Keratinocyte (primary cell): ENCODE measurements around the gene GSN. TPM values are rescaled to one million over a fixed set of nuclear protein-coding genes. Genes with fewer than 3 reads are reported as not detected.

ENCODE experiments used
- DNase-seq: peaks from one replicate; pipeline ENCODE4 v3.0.0-alpha.2; 2011; ENCODE audit warnings: low read depth, missing footprints, low spot score
- FAIRE-seq: peaks from 2 replicates; lab custom pipeline; 2011; peaks lifted over from hg19 to GRCh38; lab: Jason Lieb, UNC
- H2AFZ ChIP-seq: 2 replicates; pipeline ENCODE4 v1.6.0; 2012; ENCODE audit warnings: low read length, control low read depth, inconsistent platforms; ENCODE audit not compliant: control insufficient read depth
- H3K27ac ChIP-seq: 2 replicates; pipeline ENCODE4 v1.5.1; 2011; ENCODE audit warnings: low read length; ENCODE audit not compliant: control insufficient read depth, insufficient read depth
- H3K27me3 ChIP-seq: 3 replicates; pipeline ENCODE4 v1.6.0; 2011; ENCODE audit warnings: low read length; ENCODE audit not compliant: control insufficient read depth, insufficient read depth; ENCODE audit errors: extremely low read depth
- H3K36me3 ChIP-seq, 2 experiments: 2 replicates in 1 of 2; 3 replicates in 1 of 2; pipeline ENCODE4 v1.5.1; 2011; ENCODE audit warnings: low read length in 2 of 2, mild to moderate bottlenecking in 1 of 2; ENCODE audit not compliant: control insufficient read depth in 2 of 2, insufficient read depth in 2 of 2; ENCODE audit errors: extremely low read depth in 1 of 2
- H3K4me1 ChIP-seq: 3 replicates; pipeline ENCODE4 v1.5.1; 2011; ENCODE audit warnings: low read length; ENCODE audit not compliant: control insufficient read depth, insufficient read depth; ENCODE audit errors: extremely low read depth
- H3K4me2 ChIP-seq: 3 replicates; pipeline ENCODE4 v1.6.0; 2011; ENCODE audit warnings: low read depth, low read length; ENCODE audit not compliant: control insufficient read depth, insufficient read depth; ENCODE audit errors: extremely low read depth
- H3K4me3 ChIP-seq, 3 experiments: fragments of 200-600 bp in 1 of 3; sonication (generic) in 1 of 3; 2 replicates in 2 of 3; 3 replicates in 1 of 3; pipeline ENCODE4 v1.5.1; 2011 to 2016; ENCODE audit warnings: low read length in 3 of 3, mild to moderate bottlenecking in 3 of 3, control low read depth in 2 of 3, inconsistent platforms in 1 of 3, low read depth in 1 of 3, mixed read lengths in 1 of 3, mixed run types in 1 of 3, moderate library complexity in 1 of 3; ENCODE audit not compliant: control insufficient read depth in 2 of 3, insufficient read depth in 2 of 3; ENCODE audit errors: extremely low read depth in 1 of 3
- H3K79me2 ChIP-seq: 2 replicates; pipeline ENCODE4 v1.6.0; 2012; ENCODE audit warnings: low read length; ENCODE audit not compliant: control insufficient read depth, insufficient read depth
- H3K9ac ChIP-seq: 3 replicates; pipeline ENCODE4 v1.6.0; 2011; ENCODE audit warnings: low read length; ENCODE audit not compliant: control insufficient read depth, insufficient read depth; ENCODE audit errors: extremely low read depth
- H3K9me1 ChIP-seq: 3 replicates; pipeline ENCODE4 v1.6.0; 2011; ENCODE audit warnings: low read length; ENCODE audit not compliant: control insufficient read depth, insufficient read depth; ENCODE audit errors: extremely low read depth
- H3K9me3 ChIP-seq: 2 replicates; pipeline ENCODE4 v1.5.1; 2012; ENCODE audit warnings: low read depth, low read length; ENCODE audit not compliant: control insufficient read depth
- H4K20me1 ChIP-seq: 3 replicates; pipeline ENCODE4 v1.6.0; 2011; ENCODE audit warnings: low read length; ENCODE audit not compliant: control insufficient read depth, insufficient read depth; ENCODE audit errors: extremely low read depth
- EZH2 ChIP-seq: IDR thresholded peaks from one replicate; pipeline ENCODE4 v1.6.1; 2012; ENCODE audit warnings: inconsistent platforms, mild to moderate bottlenecking, low read length, moderate library complexity
- dilution Hi-C: fragments of 300-500 bp; cut with MboI; formaldehyde crosslinking; loops from one replicate; pipeline ENCODE4 v1.7.0; 2020; ENCODE audit warnings: low sequenced_read_pairs; ENCODE audit not compliant: extremely low pct_ligation_motif_present
- polyA plus RNA-seq, 5 experiments: library from polyadenylated mRNA; depleted of rRNA in 3 of 5; stranded (reverse) in 3 of 5; stranded (forward) in 1 of 5; unstranded in 1 of 5; fragments of >200 nt; gene quantifications; 1 replicate in 1 of 5; 2 replicates in 3 of 5; 3 replicates in 1 of 5; pipeline versions ENCODE4 v1.2.1 to v1.2.3, GENCODE V29; 2011 to 2012; ENCODE audit warnings: missing spikeins in 2 of 5, low read depth in 1 of 5, low replicate concordance in 1 of 5
- TF ChIP-seq, protein P1 (sequence below), 3 experiments: IDR thresholded peaks in 1 of 3; conservative IDR thresholded peaks in 1 of 3; optimal IDR thresholded peaks in 1 of 3; 2 replicates in 2 of 3; 3 replicates in 1 of 3; pipeline versions ENCODE3 to v1.5.1; 2011; ENCODE audit warnings: low read length in 3 of 3, mild to moderate bottlenecking in 3 of 3, moderate library complexity in 2 of 3, control low read depth in 1 of 3, inconsistent platforms in 1 of 3; ENCODE audit not compliant: insufficient read depth in 2 of 3; ENCODE audit errors: extremely low read depth in 1 of 3

Gene GSN
- polyA plus RNA-seq, 1 donor (not counting 4 experiments of a cell fraction or from before 2014, with no cell fraction given), result 166 TPM

DNA sequence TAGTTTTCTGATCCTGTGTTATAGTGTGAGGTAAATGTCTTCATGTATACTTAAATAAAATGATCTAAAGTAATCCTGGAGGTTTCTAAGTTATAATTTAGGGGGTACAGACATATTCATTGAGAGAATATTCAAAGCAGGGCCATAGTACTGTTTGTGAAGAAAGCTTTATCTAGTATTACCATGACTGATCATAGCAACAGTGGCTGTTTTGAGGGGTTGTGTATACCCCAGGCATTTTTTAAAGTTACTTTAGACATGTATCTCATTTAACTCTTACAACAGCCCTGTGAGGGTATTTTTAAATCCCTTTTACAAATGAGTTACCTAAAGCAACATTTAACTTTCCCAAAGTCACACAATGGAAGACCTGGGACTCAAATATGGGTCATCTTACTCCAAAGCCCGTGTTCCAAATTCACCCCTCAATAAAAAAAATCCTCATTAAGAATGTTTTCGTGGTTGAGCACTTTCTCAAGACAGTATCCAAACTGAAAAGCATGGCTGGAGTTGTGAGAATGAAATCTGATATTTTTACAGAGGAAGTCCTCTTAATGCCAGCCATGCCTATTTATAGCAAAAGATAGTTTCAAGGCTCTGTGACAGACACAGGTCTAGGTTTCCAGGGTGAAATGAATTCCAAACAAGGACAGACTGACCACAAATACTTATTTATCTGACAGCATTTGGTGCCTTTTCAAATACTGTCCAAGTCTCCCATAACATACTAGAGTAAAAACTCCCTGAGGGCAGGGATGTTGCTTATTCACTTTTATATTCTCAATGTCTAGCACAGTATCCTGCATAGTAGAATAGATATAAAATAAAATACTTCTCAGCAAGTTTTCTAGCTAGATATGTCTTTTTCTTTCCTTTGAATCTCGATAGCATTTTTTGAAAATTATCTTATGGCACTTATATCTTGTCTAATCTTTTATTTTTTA is 91.7 kb downstream of the GSN start:
- Histone ChIP-seq H4K20me1 (no peaks in the 10 kb centered on the region), H3K79me2 (peaks cover 43% of the 10 kb centered on the region), H3K9me3 (no peaks in the 10 kb centered on the region), H2AFZ (no peak overlapping the region), H3K27me3 (no peaks in the 10 kb centered on the region), H3K27ac (peak overlapping the region; percentile 53), H3K36me3 (peaks cover 0 to 5% of the 10 kb centered on the region in 2 experiments), H3K4me3 (no peak overlapping the region), H3K9me1 (no peaks in the 10 kb centered on the region), H3K9ac (no peak overlapping the region), H3K4me2 (peak overlapping the region; percentile 87), H3K4me1 (peaks cover 61% of the 10 kb centered on the region)
- DNase-seq, result no peak
- TF ChIP-seq EZH2, result no peak
- TF ChIP-seq, protein P1, sequence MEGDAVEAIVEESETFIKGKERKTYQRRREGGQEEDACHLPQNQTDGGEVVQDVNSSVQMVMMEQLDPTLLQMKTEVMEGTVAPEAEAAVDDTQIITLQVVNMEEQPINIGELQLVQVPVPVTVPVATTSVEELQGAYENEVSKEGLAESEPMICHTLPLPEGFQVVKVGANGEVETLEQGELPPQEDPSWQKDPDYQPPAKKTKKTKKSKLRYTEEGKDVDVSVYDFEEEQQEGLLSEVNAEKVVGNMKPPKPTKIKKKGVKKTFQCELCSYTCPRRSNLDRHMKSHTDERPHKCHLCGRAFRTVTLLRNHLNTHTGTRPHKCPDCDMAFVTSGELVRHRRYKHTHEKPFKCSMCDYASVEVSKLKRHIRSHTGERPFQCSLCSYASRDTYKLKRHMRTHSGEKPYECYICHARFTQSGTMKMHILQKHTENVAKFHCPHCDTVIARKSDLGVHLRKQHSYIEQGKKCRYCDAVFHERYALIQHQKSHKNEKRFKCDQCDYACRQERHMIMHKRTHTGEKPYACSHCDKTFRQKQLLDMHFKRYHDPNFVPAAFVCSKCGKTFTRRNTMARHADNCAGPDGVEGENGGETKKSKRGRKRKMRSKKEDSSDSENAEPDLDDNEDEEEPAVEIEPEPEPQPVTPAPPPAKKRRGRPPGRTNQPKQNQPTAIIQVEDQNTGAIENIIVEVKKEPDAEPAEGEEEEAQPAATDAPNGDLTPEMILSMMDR (optimal IDR thresholded peaks at IDR 0.05 in 1 of 3, IDR thresholded peaks at IDR 0.05 in 1 of 3, conservative IDR thresholded peaks at IDR 0.05 in 1 of 3; ENCODE audit: extremely low read depth in 1 of 3, insufficient read depth in 2 of 3, low read length in 3 of 3), result no peak
- FAIRE-seq, result no peak
- dilution Hi-C loops, result no loop called here

- H3K9me3 ChIP-seq, result no peaks in the 10 kb centered on the region
- H3K27ac ChIP-seq, result peak overlapping the region; percentile 61
- TF ChIP-seq, protein P1 (optimal IDR thresholded peaks at IDR 0.05 in 1 of 3, IDR thresholded peaks at IDR 0.05 in 1 of 3, conservative IDR thresholded peaks at IDR 0.05 in 1 of 3; ENCODE audit: extremely low read depth in 1 of 3, insufficient read depth in 2 of 3, low read length in 3 of 3), result no peak
- no peak for TF ChIP-seq EZH2
- H3K27me3 ChIP-seq, result no peaks in the 10 kb centered on the region
- no peak overlapping the region for H3K4me3 ChIP-seq
- no peak overlapping the region for H3K9ac ChIP-seq
- H3K4me2 ChIP-seq, result peak overlapping the region; percentile 31
- H2AFZ ChIP-seq, result no peak overlapping the region
- H4K20me1 ChIP-seq, result no peaks in the 10 kb centered on the region
- peaks cover 69% of the 10 kb centered on the region for H3K4me1 ChIP-seq
- dilution Hi-C loops, result no loop called here
- DNase-seq (no peak), FAIRE-seq (peak; percentile 5)
- peaks cover 53% of the 10 kb centered on the region for H3K79me2 ChIP-seq
- no peaks in the 10 kb centered on the region for H3K9me1 ChIP-seq
- H3K36me3 ChIP-seq, result no peaks in the 10 kb centered on the region
Observed at GRCh38 chr9:121360601-121361374, 92.8 kb downstream of the GSN start.
